Neural progenitor cell (in vitro differentiated cells): Measurements from ENCODE around the gene REV3L. TPM values are rescaled to one million over a fixed set of nuclear protein-coding genes. Genes with fewer than 3 reads are reported as not detected.

ENCODE experiments used
- DNase-seq: peaks from one replicate; pipeline ENCODE4 v3.0.0-alpha.2; 2016; ENCODE audit warnings: low spot score
- H2AFZ ChIP-seq: fragments of 200-600 bp; sonication (generic); replicated peaks from 2 replicates; pipeline ENCODE4 v1.6.1; 2016; ENCODE audit warnings: antibody characterized with exemption
- H3F3A ChIP-seq: fragments of 200-600 bp; sonication (generic); 2 replicates; pipeline ENCODE4 v1.6.1; 2016; ENCODE audit warnings: antibody characterized with exemption, low read depth
- H3K27ac ChIP-seq: fragments of 200-600 bp; sonication (generic); 2 replicates; pipeline ENCODE4 v1.5.1; 2016; ENCODE audit warnings: mild to moderate bottlenecking
- H3K27me3 ChIP-seq: fragments of 200-600 bp; sonication (generic); 2 replicates; pipeline ENCODE4 v1.6.1; 2016; ENCODE audit warnings: mild to moderate bottlenecking, moderate library complexity
- H3K36me3 ChIP-seq: fragments of 200-600 bp; sonication (generic); 2 replicates; pipeline ENCODE4 v1.5.1; 2016
- H3K4me1 ChIP-seq: fragments of 200-600 bp; sonication (generic); 2 replicates; pipeline ENCODE4 v1.6.1; 2016; ENCODE audit warnings: mixed run types
- H3K4me2 ChIP-seq: fragments of 200-600 bp; sonication (generic); 2 replicates; pipeline ENCODE4 v1.6.1; 2016
- H3K4me3 ChIP-seq: fragments of 200-600 bp; sonication (generic); 2 replicates; pipeline ENCODE4 v1.5.1; 2016
- H3K79me2 ChIP-seq: fragments of 200-600 bp; sonication (generic); 2 replicates; pipeline ENCODE4 v1.6.1; 2016; ENCODE audit warnings: low read depth
- H3K9ac ChIP-seq: fragments of 200-600 bp; sonication (generic); 2 replicates; pipeline ENCODE4 v1.6.1; 2016
- H3K9me3 ChIP-seq: fragments of 200-600 bp; sonication (generic); 2 replicates; pipeline ENCODE4 v1.5.1; 2016; ENCODE audit warnings: low read depth
- H4K20me1 ChIP-seq: fragments of 200-600 bp; sonication (generic); 2 replicates; pipeline ENCODE4 v1.6.1; 2016; ENCODE audit warnings: low read depth
- H3K27ac Mint-ChIP-seq: 3 replicates; pipeline ENCODE4 v1.8.0; 2021; ENCODE audit warnings: mixed read lengths
- H3K27me3 Mint-ChIP-seq: 2 replicates; pipeline ENCODE4 v1.8.0; 2022; ENCODE audit warnings: low read depth, mild to moderate bottlenecking, inconsistent platforms, moderate library complexity, mixed read lengths; ENCODE audit not compliant: insufficient read depth
- H3K36me3 Mint-ChIP-seq: 3 replicates; pipeline ENCODE4 v1.8.0; 2021; ENCODE audit warnings: mixed read lengths
- H3K4me1 Mint-ChIP-seq: 3 replicates; pipeline ENCODE4 v1.8.0; 2021; ENCODE audit warnings: mixed read lengths
- H3K4me3 Mint-ChIP-seq: 3 replicates; pipeline ENCODE4 v1.8.0; 2021; ENCODE audit warnings: mild to moderate bottlenecking, moderate library complexity, mixed read lengths
- H3K9me3 Mint-ChIP-seq: 3 replicates; pipeline ENCODE4 v1.8.0; 2020; ENCODE audit warnings: mixed read lengths
- EZH2 ChIP-seq: fragments of 200-600 bp; sonication (generic); IDR thresholded peaks from 2 replicates; pipeline ENCODE4 v1.6.1; 2017; ENCODE audit warnings: antibody characterized with exemption, mild to moderate bottlenecking, moderate library complexity
- EZH2phosphoT487 ChIP-seq: fragments of 200-600 bp; sonication (generic); IDR thresholded peaks from 2 replicates; pipeline ENCODE4 v1.6.1; 2017; ENCODE audit warnings: antibody characterized with exemption
- total RNA-seq: library from RNA; depleted of rRNA; stranded (reverse); fragments of >200 nt; gene quantifications from 2 replicates; pipeline ENCODE4 v1.2.3, GENCODE V29; 2015; ENCODE audit warnings: low replicate concordance
- TF ChIP-seq, protein P1 (sequence below): fragments of 200-600 bp; sonication (generic); IDR thresholded peaks from 2 replicates; pipeline ENCODE4 v1.5.1; 2017; ENCODE audit warnings: antibody characterized with exemption, mild to moderate bottlenecking

REV3L gene
- total RNA-seq, 1 donor from 2014 or later: 23.5 TPM

DNA sequence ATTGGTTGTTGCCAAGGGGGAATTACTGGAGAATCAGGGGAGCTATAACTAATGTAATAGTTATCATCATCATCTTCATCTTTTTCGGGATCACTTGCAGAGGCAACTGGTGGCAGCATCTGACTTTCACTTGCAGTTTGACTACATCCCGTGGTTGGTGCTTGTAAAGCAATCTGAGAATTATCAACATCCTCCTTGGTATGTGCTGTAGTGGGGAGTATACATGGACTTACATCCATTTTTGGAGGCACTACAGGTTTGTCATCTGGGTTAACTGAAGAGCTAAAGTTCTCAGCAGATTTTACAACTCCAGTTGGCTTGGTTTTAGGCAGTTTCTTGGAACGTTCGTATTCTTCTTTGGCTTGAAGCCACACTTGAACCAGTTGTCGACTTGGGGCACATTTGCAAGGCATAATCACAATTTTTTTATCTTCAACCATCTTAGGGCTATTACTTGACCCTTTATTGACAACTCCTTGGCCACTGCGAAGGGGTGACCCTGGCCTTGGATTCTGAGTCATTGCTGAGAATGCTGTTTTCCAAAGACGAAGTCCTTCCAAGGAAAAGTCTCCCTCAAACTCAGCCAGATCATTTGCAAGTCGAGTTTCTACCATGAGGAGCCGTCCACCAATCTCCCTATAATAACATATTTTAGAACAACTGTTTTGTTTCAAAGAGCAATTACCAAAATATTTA lies 115.5 kb downstream of the REV3L start:
- peaks cover 14% of the 10 kb centered on the region for H3K36me3 Mint-ChIP-seq
- no peak overlapping the region for H3K27ac ChIP-seq
- H2AFZ ChIP-seq: no peak overlapping the region
- no peak overlapping the region for H3K4me3 ChIP-seq
- no peaks in the 10 kb centered on the region for H3K27me3 Mint-ChIP-seq
- no peak overlapping the region for H3K4me3 Mint-ChIP-seq
- H3K4me2 ChIP-seq: no peak overlapping the region
- no peaks in the 10 kb centered on the region for H3K9me3 Mint-ChIP-seq
- H4K20me1 ChIP-seq: no peaks in the 10 kb centered on the region
- H3K27ac Mint-ChIP-seq: no peak overlapping the region
- H3K36me3 ChIP-seq: peaks cover 5% of the 10 kb centered on the region
- no peaks in the 10 kb centered on the region for H3K4me1 ChIP-seq
- no peaks in the 10 kb centered on the region for H3K79me2 ChIP-seq
- no peak for DNase-seq
- no peaks in the 10 kb centered on the region for H3K4me1 Mint-ChIP-seq
- no peaks in the 10 kb centered on the region for H3K9me3 ChIP-seq
- H3K9ac ChIP-seq: no peak overlapping the region
- TF ChIP-seq EZH2phosphoT487 (no peak), EZH2 (no peak)
- TF ChIP-seq, protein P1, sequence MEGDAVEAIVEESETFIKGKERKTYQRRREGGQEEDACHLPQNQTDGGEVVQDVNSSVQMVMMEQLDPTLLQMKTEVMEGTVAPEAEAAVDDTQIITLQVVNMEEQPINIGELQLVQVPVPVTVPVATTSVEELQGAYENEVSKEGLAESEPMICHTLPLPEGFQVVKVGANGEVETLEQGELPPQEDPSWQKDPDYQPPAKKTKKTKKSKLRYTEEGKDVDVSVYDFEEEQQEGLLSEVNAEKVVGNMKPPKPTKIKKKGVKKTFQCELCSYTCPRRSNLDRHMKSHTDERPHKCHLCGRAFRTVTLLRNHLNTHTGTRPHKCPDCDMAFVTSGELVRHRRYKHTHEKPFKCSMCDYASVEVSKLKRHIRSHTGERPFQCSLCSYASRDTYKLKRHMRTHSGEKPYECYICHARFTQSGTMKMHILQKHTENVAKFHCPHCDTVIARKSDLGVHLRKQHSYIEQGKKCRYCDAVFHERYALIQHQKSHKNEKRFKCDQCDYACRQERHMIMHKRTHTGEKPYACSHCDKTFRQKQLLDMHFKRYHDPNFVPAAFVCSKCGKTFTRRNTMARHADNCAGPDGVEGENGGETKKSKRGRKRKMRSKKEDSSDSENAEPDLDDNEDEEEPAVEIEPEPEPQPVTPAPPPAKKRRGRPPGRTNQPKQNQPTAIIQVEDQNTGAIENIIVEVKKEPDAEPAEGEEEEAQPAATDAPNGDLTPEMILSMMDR: no peak
- H3F3A ChIP-seq: no peaks in the 10 kb centered on the region
- no peaks in the 10 kb centered on the region for H3K27me3 ChIP-seq

DNA sequence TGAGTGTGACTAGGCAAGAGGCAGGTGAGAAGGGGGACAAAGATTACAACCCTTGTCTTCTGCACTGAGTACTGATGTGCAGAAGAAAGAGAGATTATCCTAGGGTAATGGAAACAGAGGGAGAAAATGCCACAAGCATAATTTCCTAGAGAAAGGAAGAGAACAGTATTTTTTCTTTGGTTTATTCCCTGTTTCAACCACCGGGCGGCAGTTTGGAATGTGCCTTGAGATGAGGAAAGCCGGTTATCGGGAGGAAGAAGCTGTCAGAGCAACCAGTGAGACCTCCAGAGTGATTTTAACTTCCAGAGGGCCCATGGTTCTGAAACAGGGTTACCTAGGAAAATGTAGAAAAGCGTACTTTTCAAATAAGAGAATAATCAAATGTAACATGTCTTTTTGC lies 121.4 kb downstream of the REV3L start:
- Mint-ChIP-seq H3K36me3 (peaks cover 6% of the 10 kb centered on the region), H3K9me3 (no peaks in the 10 kb centered on the region), H3K27me3 (no peaks in the 10 kb centered on the region), H3K4me1 (peaks cover 3% of the 10 kb centered on the region), H3K4me3 (no peak overlapping the region), H3K27ac (no peak overlapping the region)
- DNase-seq: peak; percentile 70
- Histone ChIP-seq H3F3A (peaks cover 5% of the 10 kb centered on the region), H2AFZ (no peak overlapping the region), H3K36me3 (peaks cover 5% of the 10 kb centered on the region), H3K4me2 (no peak overlapping the region), H3K27ac (no peak overlapping the region), H4K20me1 (no peaks in the 10 kb centered on the region), H3K4me1 (no peaks in the 10 kb centered on the region), H3K4me3 (no peak overlapping the region), H3K9ac (no peak overlapping the region), H3K79me2 (no peaks in the 10 kb centered on the region), H3K9me3 (no peaks in the 10 kb centered on the region), H3K27me3 (no peaks in the 10 kb centered on the region)
- TF ChIP-seq, protein P1: peak; percentile 60
- TF ChIP-seq EZH2phosphoT487: no peak

DNA sequence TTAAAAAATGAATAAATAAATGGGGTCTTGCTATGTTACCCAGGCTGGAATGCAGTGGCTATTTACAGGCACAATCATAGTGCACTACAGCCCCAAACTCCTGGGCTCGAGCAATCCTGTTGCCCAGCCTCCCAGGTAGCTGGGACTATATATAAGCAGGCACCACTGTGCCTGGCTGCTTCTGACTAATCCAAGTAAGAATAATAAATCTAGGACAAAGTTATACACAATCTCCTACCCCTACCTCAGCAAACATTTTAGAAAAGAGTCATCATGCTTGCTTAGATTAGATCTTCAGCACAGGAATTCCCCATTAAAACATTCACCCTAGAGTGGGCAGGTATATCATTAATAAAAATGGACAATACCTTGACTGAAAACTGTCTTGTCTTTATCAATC lies 124.6 kb downstream of the REV3L start:
- Histone ChIP-seq H3K4me1 (no peaks in the 10 kb centered on the region), H2AFZ (no peak overlapping the region), H3K4me2 (no peak overlapping the region), H3K27me3 (no peaks in the 10 kb centered on the region), H3K27ac (no peak overlapping the region), H3K4me3 (no peak overlapping the region), H4K20me1 (no peaks in the 10 kb centered on the region), H3F3A (peaks cover 5% of the 10 kb centered on the region), H3K9me3 (no peaks in the 10 kb centered on the region), H3K36me3 (peaks cover 10% of the 10 kb centered on the region), H3K79me2 (no peaks in the 10 kb centered on the region), H3K9ac (no peak overlapping the region)
- H3K4me3 Mint-ChIP-seq: no peak overlapping the region
- H3K27me3 Mint-ChIP-seq: no peaks in the 10 kb centered on the region
- peaks cover 6% of the 10 kb centered on the region for H3K36me3 Mint-ChIP-seq
- DNase-seq: no peak
- H3K27ac Mint-ChIP-seq: no peak overlapping the region
- H3K9me3 Mint-ChIP-seq: no peaks in the 10 kb centered on the region
- peaks cover 3% of the 10 kb centered on the region for H3K4me1 Mint-ChIP-seq
- no peak for TF ChIP-seq EZH2
- TF ChIP-seq, protein P1: no peak
- no peak for TF ChIP-seq EZH2phosphoT487
